Right ventricle myocardium superior (tissue), 1 donor: ENCODE measurements around the gene NSD1. TPM values are rescaled to one million over a fixed set of nuclear protein-coding genes. Genes with fewer than 3 reads are reported as not detected.

ENCODE experiments used
- ATAC-seq: fragments of 200-7000 bp; cut with Tn5 transposase; one replicate; pipeline ENCODE4 v1.9.1; 2020; ENCODE audit warnings: mild to moderate bottlenecking; ENCODE audit not compliant: poor library complexity
- DNase-seq: peaks from one replicate; pipeline ENCODE4 v3.0.0-alpha.2; 2020
- intact Hi-C: fragments of 100-400 bp; cut with DNase I; formaldehyde crosslinking; loops from one replicate; pipeline ENCODE4 v1.11.2; 2022
- total RNA-seq: library from RNA; stranded (reverse); fragmentation: NEBNext Ultra II Directional; extraction: Animal tissue kit (Norgen Biotek cat#: 25700); gene quantifications from one replicate; pipeline ENCODE4 v1.2.1, GENCODE V29; 2021
- donor health status: DM: no; HTN: yes; CAD: no; lungs with severe emphysema.

NSD1 gene
- total RNA-seq, 1 donor from 2014 or later: 33.6 TPM

- DNase-seq (no peak), ATAC-seq (no peak)
Measured at GRCh38 chr5:177097016-177097985, 36.3 kb upstream of the NSD1 start.

GRCh38 chr5:177098120-177098469 is 35.5 kb upstream of the NSD1 start:
- intact Hi-C loops: no loop called here
- DNase-seq (no peak), ATAC-seq (no peak)

More at GRCh38 chr5:177097016-177097985, 36.3 kb upstream of the NSD1 start:
- intact Hi-C loops: no loop called here

- peak; percentile 3 for ATAC-seq
- no peak for DNase-seq
- intact Hi-C loops: no loop called here
Measured at GRCh38 chr5:177098470-177099141, 35.0 kb upstream of the NSD1 start.

GRCh38 chr5:177099422-177100093 is 34.0 kb upstream of the NSD1 start:
- ATAC-seq: no peak
- intact Hi-C loops: no loop called here
- no peak for DNase-seq

GRCh38 chr5:177100714-177101121 is 32.9 kb upstream of the NSD1 start:
- intact Hi-C loops: no loop called here
- no peak for ATAC-seq

GRCh38 chr5:177103523-177104253 is 29.9 kb upstream of the NSD1 start:
- intact Hi-C loops: no loop called here
- DNase-seq (no peak), ATAC-seq (no peak)

More at GRCh38 chr5:177100714-177101121, 32.9 kb upstream of the NSD1 start:
- no peak for DNase-seq

- DNase-seq: no peak
- intact Hi-C loops: no loop called here
- ATAC-seq: no peak
Measured at GRCh38 chr5:177105691-177106476, 27.7 kb upstream of the NSD1 start.

- no peak for ATAC-seq
- DNase-seq: no peak
- intact Hi-C loops: no loop called here
Measured at GRCh38 chr5:177107159-177107558, 26.4 kb upstream of the NSD1 start.

GRCh38 chr5:177109810-177110209 is 23.8 kb upstream of the NSD1 start:
- intact Hi-C loops: loop anchor here (2.0 to 10.0 kb wide), 2 partner anchors 37 to 135 kb away; no protein-coding TSS in a partner anchor
- ATAC-seq (peak; percentile 32), DNase-seq (no peak)

- intact Hi-C loops: loop anchor here (2.0 to 10.0 kb wide), 3 partner anchors 39 to 451 kb away; no protein-coding TSS in a partner anchor
- ATAC-seq: peak; percentile 58
Measured at GRCh38 chr5:177111720-177112394, 21.7 kb upstream of the NSD1 start.

GRCh38 chr5:177112589-177113220 is 20.9 kb upstream of the NSD1 start:
- intact Hi-C loops: loop anchor here (2.0 to 10.0 kb wide), 2 partner anchors 132 to 452 kb away; no protein-coding TSS in a partner anchor
- ATAC-seq (no peak), DNase-seq (no peak)

More at GRCh38 chr5:177111720-177112394, 21.7 kb upstream of the NSD1 start:
- DNase-seq: peak; percentile 75

GRCh38 chr5:177113566-177114424 is 19.8 kb upstream of the NSD1 start:
- ATAC-seq: peak; percentile 69
- DNase-seq: peak; percentile 87
- intact Hi-C loops: loop anchor here (2.0 to 10.0 kb wide), 2 partner anchors 131 to 453 kb away; no protein-coding TSS in a partner anchor

- DNase-seq (peak; percentile 94), ATAC-seq (peak; percentile 98)
- intact Hi-C loops: loop anchor here (10.0 kb wide), 1 partner anchor 128 kb away; no protein-coding TSS in a partner anchor
Measured at GRCh38 chr5:177116631-177117373, 16.8 kb upstream of the NSD1 start.

- intact Hi-C loops: loop anchor here (10.0 kb wide), 1 partner anchor 127 kb away; no protein-coding TSS in a partner anchor
- no peak for ATAC-seq
- DNase-seq: no peak
Measured at GRCh38 chr5:177117441-177118045, 16.0 kb upstream of the NSD1 start.
